Mammary epithelial cell (primary cell): ENCODE data around the gene ABR.

Source experiments
- EZH2 ChIP-seq: IDR thresholded peaks from 2 replicates; pipeline ENCODE4 v1.6.1; 2012; ENCODE audit warnings: low read length, inconsistent platforms, borderline replicate concordance
- TF ChIP-seq, protein P1 (sequence below), 2 donors: IDR thresholded peaks in 1 of 2; conservative IDR thresholded peaks in 1 of 2; 2 replicates each; pipeline ENCODE4 v1.5.1; 2011 to 2012; ENCODE audit warnings: inconsistent platforms in 2 of 2, low read length in 2 of 2, mild to moderate bottlenecking in 2 of 2, control low read depth in 1 of 2, low read depth in 1 of 2; ENCODE audit not compliant: insufficient read depth in 1 of 2; ENCODE audit errors: extremely low read depth in 1 of 2

DNA sequence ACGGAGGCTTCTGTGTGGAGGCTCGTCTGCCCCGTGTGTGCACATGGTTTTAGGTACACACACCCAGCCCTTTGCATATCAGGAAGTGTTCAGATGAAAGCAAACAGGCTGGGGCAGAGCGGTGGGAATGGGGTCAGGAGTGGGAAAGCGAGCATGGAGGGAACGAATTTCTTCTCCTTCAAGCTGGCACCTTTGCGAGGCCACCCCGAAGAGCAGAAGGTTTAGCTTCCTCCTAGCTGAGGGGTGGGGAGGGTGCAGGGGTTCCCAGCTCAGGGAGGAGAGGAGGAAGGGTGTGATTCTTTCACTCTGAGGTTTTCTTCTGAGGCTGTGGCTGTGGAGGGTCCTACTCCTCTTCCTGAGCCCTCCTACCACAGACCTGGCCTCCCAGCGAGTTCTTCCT is 83.6 kb downstream of the ABR start:
- TF ChIP-seq, protein P1, sequence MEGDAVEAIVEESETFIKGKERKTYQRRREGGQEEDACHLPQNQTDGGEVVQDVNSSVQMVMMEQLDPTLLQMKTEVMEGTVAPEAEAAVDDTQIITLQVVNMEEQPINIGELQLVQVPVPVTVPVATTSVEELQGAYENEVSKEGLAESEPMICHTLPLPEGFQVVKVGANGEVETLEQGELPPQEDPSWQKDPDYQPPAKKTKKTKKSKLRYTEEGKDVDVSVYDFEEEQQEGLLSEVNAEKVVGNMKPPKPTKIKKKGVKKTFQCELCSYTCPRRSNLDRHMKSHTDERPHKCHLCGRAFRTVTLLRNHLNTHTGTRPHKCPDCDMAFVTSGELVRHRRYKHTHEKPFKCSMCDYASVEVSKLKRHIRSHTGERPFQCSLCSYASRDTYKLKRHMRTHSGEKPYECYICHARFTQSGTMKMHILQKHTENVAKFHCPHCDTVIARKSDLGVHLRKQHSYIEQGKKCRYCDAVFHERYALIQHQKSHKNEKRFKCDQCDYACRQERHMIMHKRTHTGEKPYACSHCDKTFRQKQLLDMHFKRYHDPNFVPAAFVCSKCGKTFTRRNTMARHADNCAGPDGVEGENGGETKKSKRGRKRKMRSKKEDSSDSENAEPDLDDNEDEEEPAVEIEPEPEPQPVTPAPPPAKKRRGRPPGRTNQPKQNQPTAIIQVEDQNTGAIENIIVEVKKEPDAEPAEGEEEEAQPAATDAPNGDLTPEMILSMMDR (conservative IDR thresholded peaks at IDR 0.05 in 1 of 2, IDR thresholded peaks at IDR 0.05 in 1 of 2; ENCODE audit: extremely low read depth in 1 of 2, insufficient read depth in 1 of 2, low read depth in 1 of 2, low read length in 2 of 2) = no peak
- TF ChIP-seq EZH2 = no peak
